Medulla oblongata (tissue), 1 donor: ENCODE measurements around the gene CXCL17.
A peak's percentile ranks its signal among the peaks of the same experiment; 100 is the strongest.

Experiments used
- DNase-seq: peaks from one replicate; pipeline ENCODE4 v3.0.0-alpha.2; 2015; ENCODE audit errors: extremely low spot score

The CXCL17 gene

DNA sequence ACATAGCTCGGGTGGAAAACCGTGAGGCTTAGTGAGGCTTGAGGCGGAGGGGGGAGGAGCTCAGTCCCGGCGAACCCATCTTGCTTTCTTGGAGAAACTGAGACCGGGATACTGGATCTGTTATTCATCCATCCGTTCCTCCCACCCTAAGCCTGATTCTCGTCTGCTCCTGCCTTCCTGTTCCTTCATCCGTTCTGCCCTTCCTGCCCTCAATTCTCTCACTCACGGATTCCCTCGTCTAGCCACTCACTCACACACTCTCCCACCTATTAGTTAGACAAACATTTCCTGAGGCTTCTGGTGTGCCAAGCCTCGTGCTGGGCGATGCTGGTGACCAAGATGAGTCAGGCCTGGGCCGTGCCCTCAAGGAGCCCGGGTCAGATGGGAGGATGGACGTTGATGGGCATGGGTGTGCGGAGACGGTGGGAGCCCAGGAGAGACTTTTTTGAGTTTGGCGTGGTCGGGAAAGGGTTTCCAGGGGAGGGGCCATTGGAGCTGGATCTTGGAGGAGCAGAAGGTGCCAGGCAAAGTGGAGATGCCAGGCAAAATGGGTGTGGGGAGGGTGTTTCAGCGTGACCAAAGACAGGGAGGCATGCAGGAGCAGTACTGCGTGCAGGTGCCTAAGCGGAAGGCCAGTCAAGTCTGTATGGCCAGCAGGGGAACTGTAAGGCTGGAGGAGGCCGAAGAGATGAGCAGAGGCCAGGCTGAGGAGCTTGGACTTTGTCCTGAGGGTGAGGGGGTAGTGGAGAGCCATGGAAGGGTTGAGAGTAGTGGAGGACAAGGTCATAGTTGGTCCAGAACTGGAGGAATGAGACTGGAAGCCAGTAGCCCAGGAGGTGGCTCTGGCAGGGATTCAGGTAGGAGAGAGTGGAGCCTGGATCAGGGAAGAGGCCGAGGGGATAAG is 45.2 kb downstream of the CXCL17 start:
- no peak for DNase-seq

- DNase-seq = peak; percentile 99
These were observed 46.1 kb downstream of the CXCL17 start for GRCh38 chr19:42396381-42397262.

DNA sequence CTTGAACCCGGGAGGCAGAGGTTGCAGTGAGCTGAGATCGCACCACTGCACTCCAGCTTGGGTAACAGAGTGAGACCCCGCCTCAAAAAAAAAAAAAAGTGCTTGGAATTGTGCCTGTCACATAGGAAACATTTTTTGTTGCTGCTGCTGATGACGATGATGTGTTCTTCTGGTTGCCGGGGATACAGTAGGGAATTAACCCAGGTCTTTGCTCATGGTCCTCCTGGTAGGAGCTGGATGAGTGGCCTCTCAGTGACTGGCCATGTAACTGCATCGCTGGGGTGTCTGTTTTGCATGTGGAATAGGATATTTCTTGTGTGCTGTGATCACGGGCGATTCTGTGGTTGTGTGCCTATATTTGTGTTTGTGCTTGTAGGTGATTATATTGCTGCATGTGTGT is 48.0 kb downstream of the CXCL17 start:
- DNase-seq = no peak

- DNase-seq = no peak
These were observed 50.6 kb downstream of the CXCL17 start for GRCh38 chr19:42392165-42392564.

- DNase-seq = no peak
These were observed 52.8 kb downstream of the CXCL17 start, which contains the start of gene CNFN for GRCh38 chr19:42389899-42390298. Gene CNFN (minus strand): TSS chr19:42390297. CDS start chr19:42389037, 1,260 bp downstream.

DNA sequence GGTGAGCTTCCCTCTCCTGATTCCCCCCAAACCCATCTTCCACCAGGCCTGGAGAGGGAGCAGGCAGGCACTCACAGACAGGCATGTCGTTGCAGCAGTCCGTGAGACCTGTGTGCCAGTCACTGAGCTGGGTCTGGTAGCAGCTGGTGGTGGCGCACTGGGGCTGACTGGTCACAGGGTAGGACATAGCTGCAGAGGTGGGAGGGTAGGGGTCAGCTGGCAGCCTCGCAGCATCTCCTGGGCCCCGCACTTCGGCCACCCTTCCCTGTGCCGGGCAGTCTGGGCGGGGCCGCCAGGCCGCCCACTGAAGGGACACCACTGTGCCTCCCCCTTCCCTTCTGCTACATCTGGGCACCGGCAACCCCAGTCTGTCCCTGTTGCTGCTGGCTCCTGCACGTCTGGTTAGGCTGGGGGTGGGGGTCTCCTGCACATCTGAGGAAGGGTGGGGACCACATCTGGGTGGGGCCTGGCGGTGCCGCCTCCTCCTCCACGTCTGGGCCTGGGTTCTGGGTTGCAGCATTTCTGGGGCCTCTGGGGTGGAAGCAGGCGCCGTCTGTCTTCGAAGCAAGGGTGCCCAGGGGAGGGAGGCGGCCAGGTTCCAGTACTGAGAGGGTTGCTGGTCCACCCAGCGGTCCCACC is 53.8 kb downstream of the CXCL17 start:
- DNase-seq = no peak

DNA sequence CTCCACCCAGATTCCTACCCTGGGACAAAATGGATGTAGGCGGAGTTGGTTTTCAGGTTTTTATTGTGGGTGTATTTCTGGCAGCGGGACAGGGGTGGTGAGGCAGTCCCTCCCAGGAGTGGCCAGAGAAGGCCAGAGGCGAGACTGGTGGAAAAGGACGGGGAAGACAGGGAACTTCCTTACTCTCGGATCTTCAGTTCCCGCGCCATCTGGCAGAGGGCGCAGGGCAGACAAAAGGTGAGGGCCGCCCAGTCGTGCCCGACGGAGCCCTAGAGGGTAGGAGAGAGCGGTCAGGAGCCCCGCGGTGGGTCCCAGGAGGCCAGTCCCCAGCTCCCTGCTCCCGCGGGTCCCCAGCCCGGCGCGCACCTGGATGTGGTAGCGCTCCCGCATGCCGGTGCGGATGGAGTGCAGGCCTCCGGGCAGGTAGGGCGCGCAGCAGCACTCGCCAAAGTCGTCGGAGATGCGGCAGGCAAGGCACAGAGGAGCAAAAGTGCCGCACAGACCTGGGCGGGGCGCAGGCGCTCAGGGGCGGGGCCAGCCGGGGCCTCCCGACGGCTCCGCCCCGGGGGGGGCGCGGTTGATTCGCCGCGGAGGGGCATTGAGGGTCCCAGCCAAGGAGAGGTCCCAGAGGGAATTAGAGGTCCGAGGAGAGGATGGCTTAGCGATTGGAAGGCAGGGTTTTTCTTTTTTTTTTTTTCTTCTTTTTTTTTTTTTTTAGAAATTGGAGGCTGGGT is 55.6 kb downstream of the CXCL17 start:
- peak; percentile 64 for DNase-seq

- no peak for DNase-seq
These were observed 62.6 kb downstream of the CXCL17 start for GRCh38 chr19:42380155-42380554.
